Ovary (tissue), 9 donors: ENCODE measurements around the gene AKT3. TPM values are rescaled to one million over a fixed set of nuclear protein-coding genes. Genes with fewer than 3 reads are reported as not detected.

Source experiments
- DNase-seq, 5 donors: peaks; one replicate each; pipeline ENCODE4 v3.0.0-alpha.2; 2019 to 2020
- H3K27ac ChIP-seq, 2 donors: fragments of 200-600 bp; one replicate each; pipeline versions ENCODE4 v1.5.1 to v1.8.0; 2019 to 2022
- H3K27me3 ChIP-seq: fragments of 200-600 bp; one replicate; pipeline ENCODE4 v1.8.0; 2022
- H3K36me3 ChIP-seq: fragments of 200-600 bp; sonication (generic); one replicate; pipeline ENCODE4 v1.5.1; 2019
- H3K4me1 ChIP-seq: one replicate; pipeline ENCODE4 v1.8.1; 2013; ENCODE audit warnings: mild to moderate bottlenecking, moderate library complexity; ENCODE audit not compliant: insufficient read depth
- H3K4me3 ChIP-seq: fragments of 200-600 bp; sonication (generic); one replicate; pipeline ENCODE4 v1.5.1; 2017
- H3K9me3 ChIP-seq, 2 donors: fragments of 200-600 bp in 1 of 2; sonication (generic) in 1 of 2; one replicate each; pipeline versions ENCODE4 v1.5.1 to v1.8.1; 2013 to 2019; ENCODE audit warnings: mild to moderate bottlenecking in 1 of 2, moderate library complexity in 1 of 2
- CTCF ChIP-seq, 3 donors: fragments of 450-650 bp in 2 of 3; fragments of 200-600 bp in 1 of 3; IDR thresholded peaks; one replicate each; pipeline versions ENCODE4 v1.5.1 to v1.8.0; 2016 to 2022; ENCODE audit warnings: antibody characterized with exemption in 3 of 3, mild to moderate bottlenecking in 1 of 3
- EP300 ChIP-seq: sonication (generic); formaldehyde crosslinking; IDR thresholded peaks from one replicate; pipeline ENCODE4 v1.6.1; 2017; ENCODE audit warnings: antibody characterized with exemption
- POLR2A ChIP-seq: fragments of 450-650 bp; IDR thresholded peaks from one replicate; pipeline ENCODE4 v1.6.1; 2017; ENCODE audit warnings: antibody characterized with exemption, mild to moderate bottlenecking, moderate library complexity
- WGBS, 3 donors: extraction: QIAGEN DNeasy Blood & Tissue Kit in 1 of 3; methylation state at CpG; one replicate each; pipeline versions ENCODE4 v1.1.5 to v1.1.7; 2013 to 2017; 5-methylcytosine and 5-hydroxymethylcytosine counted together
- intact Hi-C, 4 donors: fragments of 100-400 bp; cut with DNase I; formaldehyde crosslinking; loops; one replicate each; pipeline versions ENCODE4 v1.11.0 to v1.15.1; 2022 to 2023
- polyA plus RNA-seq, 2 donors: library from polyadenylated mRNA; stranded (reverse); fragments of 200-250 nt in 1 of 2; fragments of 350-450 nt in 1 of 2; fragmentation: Illumina TruSeq in 1 of 2; extraction: RNeasy Lipid Tissue Mini Kit (QIAGEN cat#74804) in 1 of 2; gene quantifications; one replicate each; pipeline ENCODE4 v1.2.3, GENCODE V29; 2013 to 2014
- total RNA-seq, 7 donors: library from RNA; depleted of rRNA in 2 of 7; stranded (reverse); fragments of >200 nt in 2 of 7; fragmentation: NEBNext Ultra II Directional in 3 of 7; extraction: Animal tissue kit (Norgen Biotek cat#: 25700) in 3 of 7; gene quantifications; one replicate each; pipeline versions ENCODE4 v1.1.0 to v1.2.4, GENCODE V29; 2016 to 2023
- donor health status: DM: no; HTN: no; CAD: no; lungs with moderate emphysema.
- donor health status: DM: no; HTN: no; CAD: no.
- donor health status: Bipolar disorder and iron deficiency.
- donor health status: DM: yes; HTN: yes; CAD: no.
- donor health status: DM: no; HTN: no; CAD: no.
- donor health status: DM: yes; HTN: yes; CAD: no.

The AKT3 gene
- total and polyA plus RNA-seq, 9 donors: 27.2 to 202 (median 111) TPM

GRCh38 chr1:243713470-243714186 is 136.4 kb downstream of the AKT3 start:
- H3K4me1 ChIP-seq: peaks cover 6% of the 10 kb centered on the region
- H3K27ac ChIP-seq: no peak overlapping the region
- H3K9me3 ChIP-seq: no peaks in the 10 kb centered on the region
- no peak overlapping the region for H3K4me3 ChIP-seq
- 9 to 19% (median 13%) methylated on average over 10 of the region's 10 CpGs for WGBS, 3 donors
- H3K36me3 ChIP-seq: no peaks in the 10 kb centered on the region
- TF ChIP-seq POLR2A: no peak
- TF ChIP-seq CTCF (IDR thresholded peaks at IDR 0.05): no peak
- no peak for TF ChIP-seq EP300
- no peaks in the 10 kb centered on the region for H3K27me3 ChIP-seq
- peak in 4 of 5 donors; percentile 18 to 45 (median 32) for DNase-seq
- intact Hi-C loops: no loop called here

- Histone ChIP-seq H3K4me1 (peaks cover 6% of the 10 kb centered on the region), H3K27ac (no peak overlapping the region), H3K9me3 (no peaks in the 10 kb centered on the region), H3K27me3 (no peaks in the 10 kb centered on the region), H3K36me3 (no peaks in the 10 kb centered on the region), H3K4me3 (no peak overlapping the region)
- 21 to 32% (median 27%) methylated on average over 5 of the region's 5 CpGs for WGBS, 3 donors
- DNase-seq: no peak
- intact Hi-C loops: no loop called here
- no peak for TF ChIP-seq CTCF (IDR thresholded peaks at IDR 0.05)
- no peak for TF ChIP-seq EP300
- no peak for TF ChIP-seq POLR2A
Measured at GRCh38 chr1:243712941-243713340, 137.1 kb downstream of the AKT3 start.

GRCh38 chr1:243712242-243712641 is 137.8 kb downstream of the AKT3 start:
- intact Hi-C loops: no loop called here
- Histone ChIP-seq H3K27me3 (no peaks in the 10 kb centered on the region), H3K27ac (no peak overlapping the region), H3K4me1 (peaks cover 6% of the 10 kb centered on the region), H3K36me3 (no peaks in the 10 kb centered on the region), H3K4me3 (no peak overlapping the region), H3K9me3 (no peaks in the 10 kb centered on the region)
- no peak for DNase-seq
- WGBS, 3 donors: 78 to 82% (median 81%) methylated on average over 5 of the region's 5 CpGs
- no peak for TF ChIP-seq CTCF (IDR thresholded peaks at IDR 0.05)
- no peak for TF ChIP-seq EP300
- no peak for TF ChIP-seq POLR2A

GRCh38 chr1:243710467-243710866 is 139.6 kb downstream of the AKT3 start:
- no peak overlapping the region for H3K4me3 ChIP-seq
- intact Hi-C loops: no loop called here
- TF ChIP-seq EP300 (no peak), POLR2A (no peak), CTCF (IDR thresholded peaks at IDR 0.05) (no peak)
- no peaks in the 10 kb centered on the region for H3K9me3 ChIP-seq
- no peaks in the 10 kb centered on the region for H3K36me3 ChIP-seq
- no peak for DNase-seq
- no peak overlapping the region for H3K27ac ChIP-seq
- H3K27me3 ChIP-seq: no peaks in the 10 kb centered on the region
- WGBS, 3 donors: 93 to 98% (median 95%) methylated on average over 4 of the region's 4 CpGs
- peaks cover 6% of the 10 kb centered on the region for H3K4me1 ChIP-seq
